H4 (cell line): Measurements from ENCODE around the gene POLR1C. TPM values are rescaled to one million over a fixed set of nuclear protein-coding genes. Genes with fewer than 3 reads are reported as not detected.
A peak's percentile ranks its signal among the peaks of the same experiment; 100 is the strongest.
"Not testable (repeated sequence)": the region's sequence is repeated elsewhere in the genome, so short reads cannot be mapped to it uniquely, and the experiment has no call there.

Experiments
- DNase-seq: peaks from one replicate; pipeline ENCODE4 v3.0.0-alpha.2; 2015; ENCODE audit warnings: low spot score
- total RNA-seq: library from RNA; depleted of rRNA; stranded (reverse); fragments of >200 nt; shearing (Covaris generic); gene quantifications from 2 replicates; pipeline ENCODE4 v1.2.3, GENCODE V29; 2014

The POLR1C gene
- total RNA-seq, 1 experiment from 2014 or later, result 77.5 TPM

- peak; percentile 76 for DNase-seq
These were observed 6.7 kb upstream of the POLR1C start, which contains the start of gene LRRC73 for GRCh38 chr6:43509984-43510826. Gene LRRC73 (minus strand): TSS chr6:43510346. CDS start chr6:43509785, 561 bp downstream.

GRCh38 chr6:43510827-43511163, 6.1 kb upstream of the POLR1C start:
- no peak for DNase-seq

- DNase-seq, result no peak
These were observed 5.0 kb upstream of the POLR1C start for GRCh38 chr6:43511824-43512415.

GRCh38 chr6:43515808-43516207, 1.1 kb upstream of the POLR1C start:
- DNase-seq, result no peak

GRCh38 chr6:43516367-43516696, 557 bp upstream of the POLR1C start:
- DNase-seq, result no peak

- DNase-seq, result no peak
These were observed 842 bp downstream of the POLR1C start for GRCh38 chr6:43517505-43518357.

- no peak for DNase-seq
These were observed 3.2 kb downstream of the POLR1C start for GRCh38 chr6:43520097-43520496.

GRCh38 chr6:43521836-43522235, 4.9 kb downstream of the POLR1C start:
- DNase-seq, result no peak

- DNase-seq, result no peak
These were observed 5.8 kb downstream of the POLR1C start for GRCh38 chr6:43522547-43523261.

GRCh38 chr6:43523284-43523683, 6.4 kb downstream of the POLR1C start:
- DNase-seq, result no peak

- DNase-seq, result no peak
These were observed 7.6 kb downstream of the POLR1C start for GRCh38 chr6:43524483-43524961.

- no peak for DNase-seq
These were observed 15.3 kb downstream of the POLR1C start for GRCh38 chr6:43532201-43532600.

GRCh38 chr6:43538986-43539385, 22.1 kb downstream of the POLR1C start:
- DNase-seq, result not testable (repeated sequence)

- DNase-seq, result not testable (repeated sequence)
These were observed 22.5 kb downstream of the POLR1C start for GRCh38 chr6:43539409-43539808.

- DNase-seq, result no peak
These were observed 23.6 kb downstream of the POLR1C start for GRCh38 chr6:43540507-43540906.

- DNase-seq, result no peak
These were observed 25.0 kb downstream of the POLR1C start for GRCh38 chr6:43541774-43542471.

GRCh38 chr6:43544461-43544860, 27.6 kb downstream of the POLR1C start:
- no peak for DNase-seq

GRCh38 chr6:43547222-43547621, 30.3 kb downstream of the POLR1C start:
- DNase-seq, result no peak

- DNase-seq, result not testable (repeated sequence)
These were observed 40.7 kb downstream of the POLR1C start for GRCh38 chr6:43557620-43558019.

GRCh38 chr6:43559328-43559727, 42.4 kb downstream of the POLR1C start:
- no peak for DNase-seq

GRCh38 chr6:43570876-43571441, 54.1 kb downstream of the POLR1C start:
- no peak for DNase-seq
